Measurements from ENCODE around the gene PHF19. TPM values are rescaled to one million over a fixed set of nuclear protein-coding genes. Genes with fewer than 3 reads are reported as not detected.

Gene PHF19
- total and polyA plus RNA-seq, 2 experiments from 2014 or later: 17.1 to 28.2 TPM

GRCh38 chr9:120868339-120868675 is 8.7 kb downstream of the PHF19 start:
- in situ Hi-C loops (cut with MboI): no loop called here
- 26 to 43% methylated on average over 6 to 11 of the region's 11 CpGs for WGBS, 2 experiments (ENCODE audit: low coverage in 1 of 2, low lambda C conversion rate in 2 of 2, missing lambda C conversion rate in 2 of 2)
- H3F3A ChIP-seq (ENCODE audit: insufficient read depth): peaks cover 4% of the 10 kb centered on the region; the same call in 1 of the 2 replicates
- H3K36me3 ChIP-seq (ENCODE audit: low read depth): no peaks in the 10 kb centered on the region; the same call in 1 of the 2 replicates
- peak overlapping the region; percentile 85 for H2AFZ ChIP-seq
- H3K4me3 ChIP-seq: peak overlapping the region; percentile 63
- TF ChIP-seq EZH2 (IDR thresholded peaks at IDR 0.05; ENCODE audit: insufficient read depth, poor library complexity, severe bottlenecking) (no peak), EZH2phosphoT487 (IDR thresholded peaks at IDR 0.05; ENCODE audit: insufficient read depth, low read depth) (no peak)
- no peaks in the 10 kb centered on the region for H3K9me3 ChIP-seq (ENCODE audit: low read depth)
- peaks cover 3% of the 10 kb centered on the region; the same call in 1 of the 2 replicates for H3K4me1 ChIP-seq (ENCODE audit: insufficient read depth)
- peak overlapping the region; percentile 58 for H3K4me2 ChIP-seq (ENCODE audit: unreplicated experiment)
- no peaks in the 10 kb centered on the region for H3K9me2 ChIP-seq (ENCODE audit: insufficient read depth)
- no peaks in the 10 kb centered on the region for H4K20me1 ChIP-seq (ENCODE audit: insufficient read depth)
- peak; percentile 82 for DNase-seq
- peak overlapping the region; percentile 72 for H3K9ac ChIP-seq
- peak overlapping the region; percentile 67 for H3K27ac ChIP-seq
- no peaks in the 10 kb centered on the region for H3K27me3 ChIP-seq (replicated peaks; ENCODE audit: insufficient read depth)
- H3K79me2 ChIP-seq (ENCODE audit: insufficient read depth): no peaks in the 10 kb centered on the region

- H3K27ac ChIP-seq: peak overlapping the region; percentile 67
- no peaks in the 10 kb centered on the region for H3K79me2 ChIP-seq (ENCODE audit: insufficient read depth)
- no peaks in the 10 kb centered on the region; the same call in 1 of the 2 replicates for H3K36me3 ChIP-seq (ENCODE audit: low read depth)
- no peaks in the 10 kb centered on the region for H3K9me2 ChIP-seq (ENCODE audit: insufficient read depth)
- H3K9me3 ChIP-seq (ENCODE audit: low read depth): no peaks in the 10 kb centered on the region
- in situ Hi-C loops (cut with MboI): no loop called here
- no peak for DNase-seq
- H3K9ac ChIP-seq: peak overlapping the region; percentile 72
- H3K4me3 ChIP-seq: peak overlapping the region; percentile 63
- no peaks in the 10 kb centered on the region for H4K20me1 ChIP-seq (ENCODE audit: insufficient read depth)
- peaks cover 4% of the 10 kb centered on the region; the same call in 1 of the 2 replicates for H3F3A ChIP-seq (ENCODE audit: insufficient read depth)
- TF ChIP-seq EZH2 (IDR thresholded peaks at IDR 0.05; ENCODE audit: insufficient read depth, poor library complexity, severe bottlenecking): no peak
- peak overlapping the region; percentile 85 for H2AFZ ChIP-seq
- H3K27me3 ChIP-seq (replicated peaks; ENCODE audit: insufficient read depth): no peaks in the 10 kb centered on the region
- H3K4me1 ChIP-seq (ENCODE audit: insufficient read depth): peaks cover 3% of the 10 kb centered on the region; the same call in 1 of the 2 replicates
- H3K4me2 ChIP-seq (ENCODE audit: unreplicated experiment): peak overlapping the region; percentile 58
- WGBS, 2 experiments (ENCODE audit: low coverage in 1 of 2, low lambda C conversion rate in 2 of 2, missing lambda C conversion rate in 2 of 2): 92 to 95% methylated on average over 10 to 15 of the region's 15 CpGs
These were observed 9.2 kb downstream of the PHF19 start for GRCh38 chr9:120867676-120868338.

GRCh38 chr9:120866651-120867050 is 10.3 kb downstream of the PHF19 start:
- no peak for DNase-seq
- Histone ChIP-seq H3K4me3 (no peak overlapping the region), H3K4me2 (ENCODE audit: unreplicated experiment) (no peak overlapping the region), H3K36me3 (ENCODE audit: low read depth) (no peaks in the 10 kb centered on the region), H3K27me3 (replicated peaks; ENCODE audit: insufficient read depth) (no peaks in the 10 kb centered on the region), H3K4me1 (ENCODE audit: insufficient read depth) (peaks cover 3% of the 10 kb centered on the region; the same call in 1 of the 2 replicates), H3F3A (ENCODE audit: insufficient read depth) (peaks cover 4% of the 10 kb centered on the region; the same call in 1 of the 2 replicates), H3K79me2 (ENCODE audit: insufficient read depth) (no peaks in the 10 kb centered on the region), H3K27ac (no peak overlapping the region), H4K20me1 (ENCODE audit: insufficient read depth) (no peaks in the 10 kb centered on the region), H3K9ac (no peak overlapping the region), H3K9me2 (ENCODE audit: insufficient read depth) (no peaks in the 10 kb centered on the region), H2AFZ (no peak overlapping the region), H3K9me3 (ENCODE audit: low read depth) (no peaks in the 10 kb centered on the region)
- WGBS, 2 experiments (ENCODE audit: low coverage in 1 of 2, low lambda C conversion rate in 2 of 2, missing lambda C conversion rate in 2 of 2): 90 to 92% methylated on average over 6 of the region's 6 CpGs
- in situ Hi-C loops (cut with MboI): no loop called here
- TF ChIP-seq EZH2phosphoT487 (IDR thresholded peaks at IDR 0.05; ENCODE audit: insufficient read depth, low read depth): no peak
- TF ChIP-seq EZH2 (IDR thresholded peaks at IDR 0.05; ENCODE audit: insufficient read depth, poor library complexity, severe bottlenecking): no peak

- H3K27me3 ChIP-seq (replicated peaks; ENCODE audit: insufficient read depth): no peaks in the 10 kb centered on the region
- no peak for DNase-seq
- no peaks in the 10 kb centered on the region for H3K9me2 ChIP-seq (ENCODE audit: insufficient read depth)
- H3K36me3 ChIP-seq (ENCODE audit: low read depth): no peaks in the 10 kb centered on the region
- no peak overlapping the region for H3K9ac ChIP-seq
- peaks cover 3% of the 10 kb centered on the region; the same call in 1 of the 2 replicates for H3K4me1 ChIP-seq (ENCODE audit: insufficient read depth)
- no peaks in the 10 kb centered on the region for H4K20me1 ChIP-seq (ENCODE audit: insufficient read depth)
- no peak overlapping the region for H3K4me2 ChIP-seq (ENCODE audit: unreplicated experiment)
- peaks cover 4% of the 10 kb centered on the region; the same call in 1 of the 2 replicates for H3F3A ChIP-seq (ENCODE audit: insufficient read depth)
- H3K79me2 ChIP-seq (ENCODE audit: insufficient read depth): no peaks in the 10 kb centered on the region
- H2AFZ ChIP-seq: no peak overlapping the region
- TF ChIP-seq EZH2 (IDR thresholded peaks at IDR 0.05; ENCODE audit: insufficient read depth, poor library complexity, severe bottlenecking) (no peak), EZH2phosphoT487 (IDR thresholded peaks at IDR 0.05; ENCODE audit: insufficient read depth, low read depth) (no peak)
- H3K27ac ChIP-seq: no peak overlapping the region
- H3K4me3 ChIP-seq: no peak overlapping the region
- no peaks in the 10 kb centered on the region for H3K9me3 ChIP-seq (ENCODE audit: low read depth)
- in situ Hi-C loops (cut with MboI): no loop called here
- 81 to 83% methylated on average over 2 to 5 of the region's 5 CpGs for WGBS, 2 experiments (ENCODE audit: low coverage in 1 of 2, low lambda C conversion rate in 2 of 2, missing lambda C conversion rate in 2 of 2)
These were observed 11.2 kb downstream of the PHF19 start for GRCh38 chr9:120865809-120866208.

Data from GM23248 (cell line).